HEK293 (cell line): ENCODE data around the gene DNASE2.

Experiments
- CTCF ChIA-PET: fragments of 350-600 bp; formaldehyde crosslinking; extraction: SDS; loops from one replicate; lab custom pipeline; 2021; ENCODE audit warnings: antibody characterized with exemption; lab: Yijun Ruan, JAX
- POLR2A ChIA-PET: fragments of 300-600 bp; formaldehyde crosslinking; extraction: SDS; loops from one replicate; lab custom pipeline; 2020; ENCODE audit warnings: antibody characterized with exemption, inconsistent platforms; lab: Yijun Ruan, JAX
- H3K27ac ChIP-seq: fragments of 200-500 bp; sonication (Bioruptor generic); 2 replicates; pipeline ENCODE4 v1.5.1; 2014; ENCODE audit warnings: low read depth, low read length, control low read depth, inconsistent platforms; ENCODE audit errors: extremely low read depth
- H3K36me3 ChIP-seq, 2 experiments: fragments of 200-500 bp in 1 of 2; sonication (Bioruptor generic) in 1 of 2; 1 replicate in 1 of 2; 2 replicates in 1 of 2; pipeline ENCODE4 v1.5.1; 2014 to 2017; ENCODE audit warnings: inconsistent platforms in 2 of 2, low read length in 2 of 2; ENCODE audit not compliant: control insufficient read depth in 2 of 2, insufficient read depth in 1 of 2
- H3K4me1 ChIP-seq: fragments of 200-500 bp; sonication (Bioruptor generic); 2 replicates; pipeline ENCODE4 v1.5.1; 2014; ENCODE audit warnings: mild to moderate bottlenecking, low read length, inconsistent platforms; ENCODE audit not compliant: control insufficient read depth, insufficient read depth
- H3K4me3 ChIP-seq: 2 replicates; pipeline ENCODE4 v1.5.1; 2011; ENCODE audit warnings: low read depth, mild to moderate bottlenecking, control low read depth, low read length, moderate library complexity
- H3K9me3 ChIP-seq: fragments of 200-500 bp; sonication (Bioruptor generic); 2 replicates; pipeline ENCODE4 v1.5.1; 2014; ENCODE audit warnings: low read depth, low read length, inconsistent platforms; ENCODE audit not compliant: control insufficient read depth, insufficient read depth
- RBAK ChIP-seq: fragments of 450-650 bp; formaldehyde crosslinking; IDR thresholded peaks from 2 replicates; pipeline ENCODE4 v1.5.1; 2016; ENCODE audit warnings: missing biosample characterization, missing genetic modification characterization
- TRIM28 ChIP-seq: IDR thresholded peaks from 2 replicates; pipeline ENCODE4 v1.6.1; 2011; ENCODE audit warnings: low read length, control low read depth, borderline replicate concordance
- ZBTB21 ChIP-seq: fragments of 450-650 bp; formaldehyde crosslinking; IDR thresholded peaks from 2 replicates; pipeline ENCODE4 v1.5.1; 2017; ENCODE audit warnings: missing biosample characterization, missing genetic modification characterization
- ZBTB48 ChIP-seq: fragments of 450-650 bp; formaldehyde crosslinking; IDR thresholded peaks from 2 replicates; pipeline ENCODE4 v1.5.1; 2016; ENCODE audit warnings: missing biosample characterization, missing genetic modification characterization
- ZFP41 ChIP-seq: fragments of 450-650 bp; formaldehyde crosslinking; IDR thresholded peaks from 2 replicates; pipeline ENCODE4 v1.5.1; 2016; ENCODE audit warnings: missing biosample characterization, missing genetic modification characterization, borderline replicate concordance
- ZNF148 ChIP-seq: fragments of 450-650 bp; formaldehyde crosslinking; IDR thresholded peaks from 2 replicates; pipeline ENCODE4 v1.5.0; 2017; ENCODE audit warnings: missing biosample characterization, missing genetic modification characterization, borderline replicate concordance
- ZNF223 ChIP-seq: fragments of 450-650 bp; formaldehyde crosslinking; IDR thresholded peaks from 2 replicates; pipeline ENCODE4 v1.5.1; 2016; ENCODE audit warnings: missing biosample characterization, missing genetic modification characterization
- ZNF248 ChIP-seq: fragments of 450-650 bp; formaldehyde crosslinking; IDR thresholded peaks from 2 replicates; pipeline ENCODE4 v1.5.1; 2017; ENCODE audit warnings: missing biosample characterization, missing genetic modification characterization
- ZNF280C ChIP-seq: fragments of 450-650 bp; formaldehyde crosslinking; IDR thresholded peaks from 2 replicates; pipeline ENCODE4 v1.5.1; 2016; ENCODE audit warnings: missing biosample characterization, missing genetic modification characterization
- ZNF350 ChIP-seq: fragments of 450-650 bp; formaldehyde crosslinking; IDR thresholded peaks from 2 replicates; pipeline ENCODE4 v1.5.0; 2017; ENCODE audit warnings: missing biosample characterization, mild to moderate bottlenecking, missing genetic modification characterization
- ZNF366 ChIP-seq: fragments of 450-650 bp; formaldehyde crosslinking; conservative IDR thresholded peaks from 2 replicates; pipeline ENCODE4 v1.5.1; 2016; ENCODE audit warnings: missing biosample characterization, missing genetic modification characterization
- ZNF561 ChIP-seq: fragments of 450-650 bp; IDR thresholded peaks from 2 replicates; pipeline ENCODE4 v1.5.1; 2018; ENCODE audit warnings: missing biosample characterization, missing genetic modification characterization, borderline replicate concordance
- ZNF664 ChIP-seq: fragments of 450-650 bp; formaldehyde crosslinking; IDR thresholded peaks from 2 replicates; pipeline ENCODE4 v1.5.1; 2016; ENCODE audit warnings: missing biosample characterization, missing genetic modification characterization
- ZNF704 ChIP-seq: fragments of 450-650 bp; formaldehyde crosslinking; IDR thresholded peaks from 2 replicates; pipeline ENCODE4 v1.5.1; 2016; ENCODE audit warnings: missing biosample characterization, missing genetic modification characterization
- TF ChIP-seq, protein P1 (sequence below): fragments of 450-650 bp; formaldehyde crosslinking; IDR thresholded peaks from 2 replicates; pipeline ENCODE4 v1.5.1; 2016; ENCODE audit warnings: missing biosample characterization, missing genetic modification characterization
- TF ChIP-seq, protein P2 (sequence below): fragments of 450-650 bp; formaldehyde crosslinking; IDR thresholded peaks from 2 replicates; pipeline ENCODE4 v1.5.1; 2016; ENCODE audit warnings: missing biosample characterization, missing genetic modification characterization

DNASE2 gene

DNA sequence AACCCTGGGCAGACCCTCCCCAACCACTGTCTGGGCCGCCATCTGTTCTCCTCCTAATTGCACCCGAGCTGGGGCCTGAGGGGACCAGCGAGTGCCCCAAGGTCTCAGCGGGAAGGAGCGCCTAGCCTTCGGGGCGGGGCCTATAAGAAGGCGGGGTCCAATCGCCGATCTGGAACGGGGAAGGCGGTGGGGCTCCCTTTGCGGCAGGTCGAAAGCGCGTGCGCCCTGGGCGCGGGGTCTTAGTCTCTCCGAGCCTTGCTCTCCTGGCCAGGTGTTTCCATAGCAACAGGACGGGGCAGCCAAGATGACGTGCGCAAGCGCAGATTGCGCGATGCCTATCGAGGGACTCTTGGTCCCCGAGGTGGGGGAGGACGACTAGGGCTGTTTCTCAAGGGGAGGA lies 40.2 kb downstream of the DNASE2 start:
- TF ChIP-seq ZFP41 (tag by site-specific recombination) = no peak
- TF ChIP-seq, protein P1, sequence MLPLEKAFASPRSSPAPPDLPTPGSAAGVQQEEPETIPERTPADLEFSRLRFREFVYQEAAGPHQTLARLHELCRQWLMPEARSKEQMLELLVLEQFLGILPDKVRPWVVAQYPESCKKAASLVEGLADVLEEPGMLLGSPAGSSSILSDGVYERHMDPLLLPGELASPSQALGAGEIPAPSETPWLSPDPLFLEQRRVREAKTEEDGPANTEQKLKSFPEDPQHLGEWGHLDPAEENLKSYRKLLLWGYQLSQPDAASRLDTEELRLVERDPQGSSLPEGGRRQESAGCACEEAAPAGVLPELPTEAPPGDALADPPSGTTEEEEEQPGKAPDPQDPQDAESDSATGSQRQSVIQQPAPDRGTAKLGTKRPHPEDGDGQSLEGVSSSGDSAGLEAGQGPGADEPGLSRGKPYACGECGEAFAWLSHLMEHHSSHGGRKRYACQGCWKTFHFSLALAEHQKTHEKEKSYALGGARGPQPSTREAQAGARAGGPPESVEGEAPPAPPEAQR (tag by site-specific recombination) = no peak
- no peak for TF ChIP-seq ZBTB21 (tag by site-specific recombination)
- no peak for TF ChIP-seq ZNF561 (tag by site-specific recombination)
- no peak for TF ChIP-seq ZNF248 (tag by site-specific recombination)
- no peak for TF ChIP-seq ZNF280C (tag by site-specific recombination)
- TF ChIP-seq, protein P2, sequence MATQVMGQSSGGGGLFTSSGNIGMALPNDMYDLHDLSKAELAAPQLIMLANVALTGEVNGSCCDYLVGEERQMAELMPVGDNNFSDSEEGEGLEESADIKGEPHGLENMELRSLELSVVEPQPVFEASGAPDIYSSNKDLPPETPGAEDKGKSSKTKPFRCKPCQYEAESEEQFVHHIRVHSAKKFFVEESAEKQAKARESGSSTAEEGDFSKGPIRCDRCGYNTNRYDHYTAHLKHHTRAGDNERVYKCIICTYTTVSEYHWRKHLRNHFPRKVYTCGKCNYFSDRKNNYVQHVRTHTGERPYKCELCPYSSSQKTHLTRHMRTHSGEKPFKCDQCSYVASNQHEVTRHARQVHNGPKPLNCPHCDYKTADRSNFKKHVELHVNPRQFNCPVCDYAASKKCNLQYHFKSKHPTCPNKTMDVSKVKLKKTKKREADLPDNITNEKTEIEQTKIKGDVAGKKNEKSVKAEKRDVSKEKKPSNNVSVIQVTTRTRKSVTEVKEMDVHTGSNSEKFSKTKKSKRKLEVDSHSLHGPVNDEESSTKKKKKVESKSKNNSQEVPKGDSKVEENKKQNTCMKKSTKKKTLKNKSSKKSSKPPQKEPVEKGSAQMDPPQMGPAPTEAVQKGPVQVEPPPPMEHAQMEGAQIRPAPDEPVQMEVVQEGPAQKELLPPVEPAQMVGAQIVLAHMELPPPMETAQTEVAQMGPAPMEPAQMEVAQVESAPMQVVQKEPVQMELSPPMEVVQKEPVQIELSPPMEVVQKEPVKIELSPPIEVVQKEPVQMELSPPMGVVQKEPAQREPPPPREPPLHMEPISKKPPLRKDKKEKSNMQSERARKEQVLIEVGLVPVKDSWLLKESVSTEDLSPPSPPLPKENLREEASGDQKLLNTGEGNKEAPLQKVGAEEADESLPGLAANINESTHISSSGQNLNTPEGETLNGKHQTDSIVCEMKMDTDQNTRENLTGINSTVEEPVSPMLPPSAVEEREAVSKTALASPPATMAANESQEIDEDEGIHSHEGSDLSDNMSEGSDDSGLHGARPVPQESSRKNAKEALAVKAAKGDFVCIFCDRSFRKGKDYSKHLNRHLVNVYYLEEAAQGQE = no peak
- no peak for TF ChIP-seq ZNF704
- no peak for TF ChIP-seq ZNF350 (tag by site-specific recombination)
- TF ChIP-seq RBAK (tag by site-specific recombination) = no peak
- no peak for TF ChIP-seq ZNF148 (tag by site-specific recombination)
- TF ChIP-seq ZNF664 (tag by site-specific recombination) = no peak
- no peak for TF ChIP-seq ZBTB48 (tag by site-specific recombination)
- TF ChIP-seq ZNF366 (tag by site-specific recombination) = no peak
- TF ChIP-seq TRIM28 = no peak
- TF ChIP-seq ZNF223 (tag by site-specific recombination) = no peak
- TF ChIP-seq, all 188 proteins: peak for 0
- ChIA-PET CTCF (interaction anchor here (0.7 kb wide), 1 partner anchor 81 kb away, joined by 3 read pairs; no protein-coding TSS in a partner anchor), POLR2A (no interaction called here)
- Histone ChIP-seq H3K27ac (no peak overlapping the region), H3K9me3 (no peaks in the 10 kb centered on the region), H3K36me3 (no peaks in the 10 kb centered on the region), H3K4me1 (no peaks in the 10 kb centered on the region), H3K4me3 (no peak overlapping the region; the same call in 1 of the 2 replicates)
